ENCODE results near the gene MYO19. TPM values are rescaled to one million over a fixed set of nuclear protein-coding genes. Genes with fewer than 3 reads are reported as not detected.

The MYO19 gene
- total and polyA plus RNA-seq, 9 of the 15 experiments (the other 6 are each of a cell fraction or from before 2014, with no cell fraction given) = 21.6 to 176 (median 129) TPM

- DNase-seq (ENCODE audit: extremely low read depth in 1 of 4, low spot score in 3 of 4) = no peak
- Histone ChIP-seq H3K4me1 (replicated peaks in 1 of 2; ENCODE audit: control insufficient read depth in 2 of 2, insufficient read depth in 2 of 2, low read length in 2 of 2) (peaks cover 0 to 6% of the 10 kb centered on the region in 2 experiments; a peak in 1 of 5 replicates), H3K27me3 (ENCODE audit: control insufficient read depth in 2 of 2, insufficient read depth in 2 of 2, low read length in 2 of 2) (no peaks in the 10 kb centered on the region), H3K9ac (ENCODE audit: insufficient read depth in 1 of 2, low read depth in 2 of 2, low read length in 2 of 2) (no peak overlapping the region), H3K9me3 (replicated peaks; ENCODE audit: control insufficient read depth, insufficient read depth, low read depth, low read length) (no peaks in the 10 kb centered on the region), H2AFZ (ENCODE audit: low read depth, low read length) (no peak overlapping the region), H3K4me2 (ENCODE audit: insufficient read depth, low read length) (no peak overlapping the region), H3K27ac (ENCODE audit: extremely low read depth, low read depth, low read length) (no peak overlapping the region), H3K4me3 (no peak overlapping the region), H3K36me3 (ENCODE audit: control insufficient read depth, insufficient read depth, low read length) (peaks cover 98% of the 10 kb centered on the region), H3K9me1 (ENCODE audit: control insufficient read depth, insufficient read depth, low read length) (no peaks in the 10 kb centered on the region), H4K20me1 (replicated peaks; ENCODE audit: control insufficient read depth, insufficient read depth, low read length) (no peaks in the 10 kb centered on the region; the same call in 1 of the 2 replicates), H3K79me2 (ENCODE audit: control insufficient read depth, insufficient read depth, low read length) (no peaks in the 10 kb centered on the region)
- no peak for ATAC-seq
- intact Hi-C loops (cut with micrococcal nuclease) = no loop called here
- no peak for TF ChIP-seq ZNF174 (CRISPR knock-in tag; IDR thresholded peaks at IDR 0.05)
- TF ChIP-seq POLR2AphosphoS5 (IDR thresholded peaks at IDR 0.05; ENCODE audit: control insufficient read depth, insufficient read depth, low read depth, low read length) = 0 out of 2 replicates have a peak, but pooled peaks have one; percentile 13
- ChIA-PET POLR2A (interaction anchor here (0.6 to 1.3 kb wide), 4 partner anchors 11 to 93 kb away, joined by 3 to 5 read pairs (median 3); partner anchors contain the start of gene ZNHIT3), CTCF (ENCODE audit: low intra/inter-chr PET ratio) (no interaction called here)
- in situ Hi-C loops (cut with MboI) = no loop called here
- 100% methylated on average over 6 of the region's 6 CpGs for WGBS (ENCODE audit: insufficient coverage, low coverage, missing lambda C conversion rate)
- no TSS peak for BruUV-seq (replicated peaks)
- no peak for FAIRE-seq
Measured at GRCh38 chr17:36506249-36506826, 28.3 kb downstream of the MYO19 start.

- Histone ChIP-seq H3K27me3 (ENCODE audit: control insufficient read depth in 2 of 2, insufficient read depth in 2 of 2, low read length in 2 of 2) (no peaks in the 10 kb centered on the region), H3K9me1 (ENCODE audit: control insufficient read depth, insufficient read depth, low read length) (no peaks in the 10 kb centered on the region), H3K36me3 (ENCODE audit: control insufficient read depth, insufficient read depth, low read length) (peaks cover 98% of the 10 kb centered on the region), H4K20me1 (replicated peaks; ENCODE audit: control insufficient read depth, insufficient read depth, low read length) (no peaks in the 10 kb centered on the region; the same call in 1 of the 2 replicates), H3K4me1 (replicated peaks in 1 of 2; ENCODE audit: control insufficient read depth in 2 of 2, insufficient read depth in 2 of 2, low read length in 2 of 2) (peaks cover 0 to 3% of the 10 kb centered on the region in 2 experiments; a peak in 1 of 5 replicates), H3K9me3 (replicated peaks; ENCODE audit: control insufficient read depth, insufficient read depth, low read depth, low read length) (no peaks in the 10 kb centered on the region), H3K79me2 (ENCODE audit: control insufficient read depth, insufficient read depth, low read length) (no peaks in the 10 kb centered on the region), H2AFZ (ENCODE audit: low read depth, low read length) (no peak overlapping the region), H3K4me3 (no peak overlapping the region), H3K27ac (ENCODE audit: extremely low read depth, low read depth, low read length) (no peak overlapping the region), H3K4me2 (ENCODE audit: insufficient read depth, low read length) (no peak overlapping the region), H3K9ac (ENCODE audit: insufficient read depth in 1 of 2, low read depth in 2 of 2, low read length in 2 of 2) (0 out of 4 replicates have a peak overlapping the region, but pooled peaks of 1 of the 2 experiments have one; percentile 29)
- WGBS (ENCODE audit: insufficient coverage, low coverage, missing lambda C conversion rate) = 89% methylated on average over 7 of the region's 8 CpGs
- DNase-seq (ENCODE audit: extremely low read depth in 1 of 4, low spot score in 3 of 4) = no peak
- ChIA-PET POLR2A (interaction anchor here (0.7 to 1.3 kb wide), 3 partner anchors 10 to 21 kb away, joined by 3 to 5 read pairs (median 4); partner anchors contain the start of gene ZNHIT3), CTCF (ENCODE audit: low intra/inter-chr PET ratio) (no interaction called here)
- no TSS peak for BruUV-seq (replicated peaks)
- TF ChIP-seq, protein P1, sequence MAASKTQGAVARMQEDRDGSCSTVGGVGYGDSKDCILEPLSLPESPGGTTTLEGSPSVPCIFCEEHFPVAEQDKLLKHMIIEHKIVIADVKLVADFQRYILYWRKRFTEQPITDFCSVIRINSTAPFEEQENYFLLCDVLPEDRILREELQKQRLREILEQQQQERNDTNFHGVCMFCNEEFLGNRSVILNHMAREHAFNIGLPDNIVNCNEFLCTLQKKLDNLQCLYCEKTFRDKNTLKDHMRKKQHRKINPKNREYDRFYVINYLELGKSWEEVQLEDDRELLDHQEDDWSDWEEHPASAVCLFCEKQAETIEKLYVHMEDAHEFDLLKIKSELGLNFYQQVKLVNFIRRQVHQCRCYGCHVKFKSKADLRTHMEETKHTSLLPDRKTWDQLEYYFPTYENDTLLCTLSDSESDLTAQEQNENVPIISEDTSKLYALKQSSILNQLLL (CRISPR knock-in tag; IDR thresholded peaks at IDR 0.05; ENCODE audit: borderline replicate concordance) = no peak
- TF ChIP-seq, protein P2, sequence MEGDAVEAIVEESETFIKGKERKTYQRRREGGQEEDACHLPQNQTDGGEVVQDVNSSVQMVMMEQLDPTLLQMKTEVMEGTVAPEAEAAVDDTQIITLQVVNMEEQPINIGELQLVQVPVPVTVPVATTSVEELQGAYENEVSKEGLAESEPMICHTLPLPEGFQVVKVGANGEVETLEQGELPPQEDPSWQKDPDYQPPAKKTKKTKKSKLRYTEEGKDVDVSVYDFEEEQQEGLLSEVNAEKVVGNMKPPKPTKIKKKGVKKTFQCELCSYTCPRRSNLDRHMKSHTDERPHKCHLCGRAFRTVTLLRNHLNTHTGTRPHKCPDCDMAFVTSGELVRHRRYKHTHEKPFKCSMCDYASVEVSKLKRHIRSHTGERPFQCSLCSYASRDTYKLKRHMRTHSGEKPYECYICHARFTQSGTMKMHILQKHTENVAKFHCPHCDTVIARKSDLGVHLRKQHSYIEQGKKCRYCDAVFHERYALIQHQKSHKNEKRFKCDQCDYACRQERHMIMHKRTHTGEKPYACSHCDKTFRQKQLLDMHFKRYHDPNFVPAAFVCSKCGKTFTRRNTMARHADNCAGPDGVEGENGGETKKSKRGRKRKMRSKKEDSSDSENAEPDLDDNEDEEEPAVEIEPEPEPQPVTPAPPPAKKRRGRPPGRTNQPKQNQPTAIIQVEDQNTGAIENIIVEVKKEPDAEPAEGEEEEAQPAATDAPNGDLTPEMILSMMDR (IDR thresholded peaks at IDR 0.05 in 2 of 3, conservative IDR thresholded peaks at IDR 0.05 in 1 of 3; ENCODE audit: insufficient read depth in 2 of 3, low read depth in 1 of 3, low read length in 3 of 3) = no peak
- TF ChIP-seq FOXM1 (IDR thresholded peaks at IDR 0.05; ENCODE audit: low read depth) (no peak), FOXM1 (CRISPR knock-in tag; IDR thresholded peaks at IDR 0.05; ENCODE audit: low read depth) (no peak), POLR2G (IDR thresholded peaks at IDR 0.05; ENCODE audit: low read depth, low read length) (0 out of 2 replicates have a peak, but pooled peaks have one; percentile 37), ZNF146 (CRISPR knock-in tag; IDR thresholded peaks at IDR 0.05; ENCODE audit: unreplicated experiment) (no peak)
- ATAC-seq = no peak
- intact Hi-C loops (cut with micrococcal nuclease) (no loop called here), in situ Hi-C loops (cut with MboI) (no loop called here)
- FAIRE-seq = no peak
Measured at GRCh38 chr17:36505171-36505570, 29.5 kb downstream of the MYO19 start.

All from K562 (cell line).